Effector memory CD4-positive, alpha-beta T cell (primary cell): Measurements from ENCODE around the gene SMURF2.
A peak's percentile ranks its signal among the peaks of the same experiment; 100 is the strongest.

Experiments
- DNase-seq, 3 donors: peaks; one replicate each; pipeline ENCODE4 v3.0.0-alpha.2; 2020
- H3K27ac ChIP-seq: 2 replicates; pipeline ENCODE4 v1.7.0; 2013; ENCODE audit warnings: mild to moderate bottlenecking, low read length, moderate library complexity; ENCODE audit not compliant: insufficient read depth, poor library complexity, severe bottlenecking
- H3K27me3 ChIP-seq: replicated peaks from 2 replicates; pipeline ENCODE4 v1.7.0; 2013; ENCODE audit warnings: mild to moderate bottlenecking, low read length; ENCODE audit not compliant: insufficient read depth, control insufficient read depth, poor library complexity, severe bottlenecking
- H3K36me3 ChIP-seq: 2 replicates; pipeline ENCODE4 v1.7.0; 2013; ENCODE audit warnings: mild to moderate bottlenecking, low read length, moderate library complexity; ENCODE audit not compliant: control insufficient read depth, insufficient read depth
- H3K4me1 ChIP-seq: 2 replicates; pipeline ENCODE4 v1.7.0; 2013; ENCODE audit warnings: low read length, mild to moderate bottlenecking; ENCODE audit not compliant: control insufficient read depth, insufficient read depth, poor library complexity, severe bottlenecking
- H3K4me3 ChIP-seq: 2 replicates; pipeline ENCODE4 v1.7.0; 2013; ENCODE audit warnings: low read length, low read depth, mild to moderate bottlenecking; ENCODE audit not compliant: insufficient read depth, poor library complexity, severe bottlenecking
- H3K9me3 ChIP-seq: 2 replicates; pipeline ENCODE4 v1.7.0; 2013; ENCODE audit warnings: mild to moderate bottlenecking, low read length, moderate library complexity; ENCODE audit not compliant: control insufficient read depth

Gene SMURF2

GRCh38 chr17:64599827-64600226, 62.3 kb downstream of the SMURF2 start:
- Histone ChIP-seq H3K27me3 (no peaks in the 10 kb centered on the region), H3K4me1 (peaks cover 7% of the 10 kb centered on the region), H3K36me3 (peaks cover 11% of the 10 kb centered on the region), H3K4me3 (no peak overlapping the region), H3K27ac (no peak overlapping the region), H3K9me3 (no peaks in the 10 kb centered on the region)
- no peak for DNase-seq

GRCh38 chr17:64599187-64599676, 62.9 kb downstream of the SMURF2 start:
- peaks cover 11% of the 10 kb centered on the region for H3K36me3 ChIP-seq
- no peaks in the 10 kb centered on the region for H3K9me3 ChIP-seq
- H3K4me1 ChIP-seq: peaks cover 7% of the 10 kb centered on the region
- H3K27ac ChIP-seq: peak overlapping the region; percentile 44
- DNase-seq: peak; percentile 13 to 34 (median 29)
- H3K27me3 ChIP-seq: no peaks in the 10 kb centered on the region
- peak overlapping the region; percentile 15 for H3K4me3 ChIP-seq

GRCh38 chr17:64598672-64599071, 63.4 kb downstream of the SMURF2 start:
- H3K4me1 ChIP-seq: peaks cover 7% of the 10 kb centered on the region
- H3K27ac ChIP-seq: no peak overlapping the region
- H3K4me3 ChIP-seq: no peak overlapping the region
- peaks cover 11% of the 10 kb centered on the region for H3K36me3 ChIP-seq
- DNase-seq: no peak
- no peaks in the 10 kb centered on the region for H3K27me3 ChIP-seq
- H3K9me3 ChIP-seq: no peaks in the 10 kb centered on the region

- Histone ChIP-seq H3K27me3 (no peaks in the 10 kb centered on the region), H3K4me3 (no peak overlapping the region), H3K4me1 (peaks cover 7% of the 10 kb centered on the region), H3K27ac (no peak overlapping the region), H3K9me3 (no peaks in the 10 kb centered on the region), H3K36me3 (peaks cover 21% of the 10 kb centered on the region)
- no peak for DNase-seq
These were observed 65.1 kb downstream of the SMURF2 start for GRCh38 chr17:64596988-64597387.

GRCh38 chr17:64596439-64596838, 65.7 kb downstream of the SMURF2 start:
- Histone ChIP-seq H3K27me3 (no peaks in the 10 kb centered on the region), H3K4me3 (no peak overlapping the region), H3K36me3 (peaks cover 26% of the 10 kb centered on the region), H3K4me1 (peaks cover 7% of the 10 kb centered on the region), H3K9me3 (no peaks in the 10 kb centered on the region), H3K27ac (no peak overlapping the region)
- DNase-seq: no peak

GRCh38 chr17:64591944-64592343, 70.2 kb downstream of the SMURF2 start:
- Histone ChIP-seq H3K27me3 (no peaks in the 10 kb centered on the region), H3K9me3 (no peaks in the 10 kb centered on the region), H3K27ac (no peak overlapping the region), H3K36me3 (peaks cover 26% of the 10 kb centered on the region), H3K4me3 (no peak overlapping the region), H3K4me1 (no peaks in the 10 kb centered on the region)
- DNase-seq: no peak

- Histone ChIP-seq H3K9me3 (no peaks in the 10 kb centered on the region), H3K36me3 (peaks cover 23% of the 10 kb centered on the region), H3K27me3 (no peaks in the 10 kb centered on the region), H3K27ac (no peak overlapping the region), H3K4me3 (no peak overlapping the region), H3K4me1 (no peaks in the 10 kb centered on the region)
- no peak for DNase-seq
These were observed 77.0 kb downstream of the SMURF2 start for GRCh38 chr17:64585146-64585545.

- no peak overlapping the region for H3K4me3 ChIP-seq
- H3K27ac ChIP-seq: no peak overlapping the region
- no peak for DNase-seq
- no peaks in the 10 kb centered on the region for H3K9me3 ChIP-seq
- no peaks in the 10 kb centered on the region for H3K4me1 ChIP-seq
- peaks cover 35% of the 10 kb centered on the region for H3K36me3 ChIP-seq
- no peaks in the 10 kb centered on the region for H3K27me3 ChIP-seq
These were observed 79.1 kb downstream of the SMURF2 start for GRCh38 chr17:64583038-64583437.

- no peak for DNase-seq
- Histone ChIP-seq H3K27ac (no peak overlapping the region), H3K36me3 (peaks cover 35% of the 10 kb centered on the region), H3K4me3 (no peak overlapping the region), H3K9me3 (no peaks in the 10 kb centered on the region), H3K4me1 (no peaks in the 10 kb centered on the region), H3K27me3 (no peaks in the 10 kb centered on the region)
These were observed 81.5 kb downstream of the SMURF2 start for GRCh38 chr17:64580384-64581315.

- Histone ChIP-seq H3K4me3 (no peak overlapping the region), H3K36me3 (peaks cover 35% of the 10 kb centered on the region), H3K9me3 (no peaks in the 10 kb centered on the region), H3K4me1 (no peaks in the 10 kb centered on the region), H3K27me3 (no peaks in the 10 kb centered on the region), H3K27ac (no peak overlapping the region)
- no peak for DNase-seq
These were observed 82.2 kb downstream of the SMURF2 start for GRCh38 chr17:64579917-64580316.
